Liver (tissue), 9 donors: Measurements from ENCODE around the gene ACSL3. TPM values are rescaled to one million over a fixed set of nuclear protein-coding genes. Genes with fewer than 3 reads are reported as not detected.

Experiments
- DNase-seq: peaks from one replicate; pipeline ENCODE4 v3.0.0-alpha.2; 2017; ENCODE audit warnings: low spot score
- H3K27ac ChIP-seq, 2 donors: one replicate each; pipeline ENCODE4 v1.7.0; 2013; ENCODE audit warnings: inconsistent platforms in 2 of 2, low read length in 2 of 2, control low read depth in 1 of 2, low read depth in 1 of 2, mild to moderate bottlenecking in 1 of 2
- H3K27me3 ChIP-seq, 4 donors: one replicate each; pipeline versions ENCODE4 v1.6.1 to v1.7.0; 2013; ENCODE audit warnings: low read length in 3 of 4, inconsistent platforms in 1 of 4, mild to moderate bottlenecking in 1 of 4, moderate library complexity in 1 of 4; ENCODE audit not compliant: control insufficient read depth in 4 of 4, insufficient read depth in 4 of 4
- H3K36me3 ChIP-seq, 4 donors: one replicate each; pipeline versions ENCODE4 v1.6.1 to v1.7.0; 2013; ENCODE audit warnings: low read length in 3 of 4, mild to moderate bottlenecking in 3 of 4, low read depth in 1 of 4, moderate library complexity in 1 of 4; ENCODE audit not compliant: control insufficient read depth in 4 of 4, insufficient read depth in 3 of 4
- H3K4me1 ChIP-seq, 4 donors: one replicate each; pipeline versions ENCODE4 v1.6.1 to v1.7.0; 2013; ENCODE audit warnings: low read length in 3 of 4, mild to moderate bottlenecking in 3 of 4, moderate library complexity in 1 of 4; ENCODE audit not compliant: control insufficient read depth in 4 of 4, insufficient read depth in 4 of 4
- H3K4me3 ChIP-seq, 3 donors: one replicate each; pipeline versions ENCODE4 v1.6.1 to v1.7.0; 2013; ENCODE audit warnings: low read length in 3 of 3, control low read depth in 1 of 3, low read depth in 1 of 3, mild to moderate bottlenecking in 1 of 3
- H3K9ac ChIP-seq, 2 donors: one replicate each; pipeline ENCODE4 v1.7.0; 2013; ENCODE audit warnings: low read length in 2 of 2, mild to moderate bottlenecking in 2 of 2, moderate library complexity in 2 of 2, control low read depth in 1 of 2, low read depth in 1 of 2
- H3K9me3 ChIP-seq, 4 donors: one replicate each; pipeline versions ENCODE4 v1.6.1 to v1.7.0; 2013; ENCODE audit warnings: low read length in 3 of 4; ENCODE audit not compliant: control insufficient read depth in 4 of 4
- ATF3 ChIP-seq: IDR thresholded peaks from 2 replicates; pipeline ENCODE4 v1.6.1; 2016; ENCODE audit warnings: antibody characterized with exemption
- CTCF ChIP-seq: fragments of 150-350 bp; IDR thresholded peaks from 2 replicates; pipeline ENCODE4 v1.5.1; 2017; ENCODE audit warnings: improper control_type of control experiment, low read depth, low read length; ENCODE audit not compliant: missing input control
- EGR1 ChIP-seq, 2 donors: IDR thresholded peaks; 2 replicates each; pipeline ENCODE4 v1.6.1; 2016 to 2018; ENCODE audit warnings: antibody characterized with exemption in 2 of 2, low read depth in 2 of 2
- FOXA1 ChIP-seq: IDR thresholded peaks from 2 replicates; pipeline ENCODE4 v1.6.1; 2016; ENCODE audit warnings: antibody characterized with exemption
- FOXA2 ChIP-seq: IDR thresholded peaks from 2 replicates; pipeline ENCODE4 v1.6.1; 2016; ENCODE audit warnings: antibody characterized with exemption
- GABPA ChIP-seq, 2 donors: IDR thresholded peaks in 1 of 2; conservative IDR thresholded peaks in 1 of 2; 2 replicates each; pipeline ENCODE4 v1.6.1; 2016; ENCODE audit warnings: antibody characterized with exemption in 2 of 2, mild to moderate bottlenecking in 1 of 2, moderate library complexity in 1 of 2
- HNF4A ChIP-seq, 2 donors: conservative IDR thresholded peaks; 2 replicates each; pipeline ENCODE4 v1.6.1; 2016; ENCODE audit warnings: antibody characterized with exemption in 2 of 2, mild to moderate bottlenecking in 2 of 2
- HNF4G ChIP-seq: IDR thresholded peaks from 2 replicates; pipeline ENCODE4 v1.6.1; 2016; ENCODE audit warnings: antibody characterized with exemption
- JUND ChIP-seq, 2 donors: IDR thresholded peaks; 2 replicates each; pipeline ENCODE4 v1.6.1; 2016; ENCODE audit warnings: antibody characterized with exemption in 2 of 2
- NR2F2 ChIP-seq: IDR thresholded peaks from 2 replicates; pipeline ENCODE4 v1.6.1; 2016; ENCODE audit warnings: antibody characterized with exemption
- RAD21 ChIP-seq, 2 donors: IDR thresholded peaks; 2 replicates each; pipeline ENCODE4 v1.6.1; 2016; ENCODE audit warnings: antibody characterized with exemption in 2 of 2, mild to moderate bottlenecking in 2 of 2
- REST ChIP-seq: IDR thresholded peaks from 2 replicates; pipeline ENCODE4 v1.6.1; 2016; ENCODE audit warnings: antibody characterized with exemption, mild to moderate bottlenecking
- RXRA ChIP-seq, 2 donors: IDR thresholded peaks; 2 replicates each; pipeline ENCODE4 v1.6.1; 2017 to 2018; ENCODE audit warnings: antibody characterized with exemption in 2 of 2, mild to moderate bottlenecking in 1 of 2
- SP1 ChIP-seq: IDR thresholded peaks from 2 replicates; pipeline ENCODE4 v1.6.1; 2018; ENCODE audit warnings: antibody characterized with exemption, mild to moderate bottlenecking
- TAF1 ChIP-seq: conservative IDR thresholded peaks from 2 replicates; pipeline ENCODE4 v1.6.1; 2016; ENCODE audit warnings: antibody characterized with exemption, mild to moderate bottlenecking
- YY1 ChIP-seq: IDR thresholded peaks from 2 replicates; pipeline ENCODE4 v1.6.1; 2016; ENCODE audit warnings: antibody characterized with exemption, mild to moderate bottlenecking
- WGBS: extraction: QIAGEN DNeasy Blood & Tissue Kit; methylation state at CpG from one replicate; pipeline ENCODE4 v1.1.7; 2013; 5-methylcytosine and 5-hydroxymethylcytosine counted together
- polyA plus RNA-seq, 2 donors: library from polyadenylated mRNA; stranded (reverse) in 1 of 2; unstranded in 1 of 2; fragments of 200-250 nt in 1 of 2; fragments of >200 nt in 1 of 2; fragmentation: Nextera tagmentation in 1 of 2; extraction: Ambion mirVana in 1 of 2; gene quantifications; one replicate each; pipeline versions ENCODE4 v1.2.1 to v1.2.3, GENCODE V29; 2013 to 2015
- total RNA-seq, 2 donors: library from RNA; depleted of rRNA; stranded (reverse); fragments of >200 nt; gene quantifications; one replicate each; pipeline ENCODE4 v1.2.3, GENCODE V29; 2014
- TF ChIP-seq, protein P1 (sequence below): IDR thresholded peaks from 2 replicates; pipeline ENCODE4 v1.6.1; 2016; ENCODE audit warnings: antibody characterized with exemption
- TF ChIP-seq, protein P2 (sequence below): IDR thresholded peaks from 2 replicates; pipeline ENCODE4 v1.6.1; 2016; ENCODE audit warnings: antibody characterized with exemption
- donor health status: healthy.
- donor health status: healthy.
- donor health status: healthy.
- donor health status: healthy.
- donor health status: healthy.

Gene ACSL3
- total and polyA plus RNA-seq, 4 donors, result 22.2 to 66.6 (median 43.3) TPM

- no peaks in the 10 kb centered on the region for H3K36me3 ChIP-seq
- no peaks in the 10 kb centered on the region for H3K9me3 ChIP-seq
- no peak overlapping the region for H3K27ac ChIP-seq
- H3K4me3 ChIP-seq, result no peak overlapping the region
- TF ChIP-seq EGR1 (IDR thresholded peaks at IDR 0.05; ENCODE audit: low read depth in 2 of 2), result no peak
- TF ChIP-seq CTCF, result no peak
- TF ChIP-seq HNF4A (conservative IDR thresholded peaks at IDR 0.05), result no peak
- no peak for TF ChIP-seq HNF4G
- no peak for TF ChIP-seq FOXA2
- no peak for TF ChIP-seq FOXA1
- no peak for TF ChIP-seq YY1
- no peak overlapping the region for H3K9ac ChIP-seq
- DNase-seq, result no peak
- H3K4me1 ChIP-seq, result peaks cover 0 to 2% (median 0%) of the 10 kb centered on the region in 4 donors
- H3K27me3 ChIP-seq, result no peaks in the 10 kb centered on the region
- WGBS, result 98% methylated on average over 1 of the region's 1 CpG
Observed at GRCh38 chr2:222811828-222812227, 49.0 kb upstream of the ACSL3 start.

DNA sequence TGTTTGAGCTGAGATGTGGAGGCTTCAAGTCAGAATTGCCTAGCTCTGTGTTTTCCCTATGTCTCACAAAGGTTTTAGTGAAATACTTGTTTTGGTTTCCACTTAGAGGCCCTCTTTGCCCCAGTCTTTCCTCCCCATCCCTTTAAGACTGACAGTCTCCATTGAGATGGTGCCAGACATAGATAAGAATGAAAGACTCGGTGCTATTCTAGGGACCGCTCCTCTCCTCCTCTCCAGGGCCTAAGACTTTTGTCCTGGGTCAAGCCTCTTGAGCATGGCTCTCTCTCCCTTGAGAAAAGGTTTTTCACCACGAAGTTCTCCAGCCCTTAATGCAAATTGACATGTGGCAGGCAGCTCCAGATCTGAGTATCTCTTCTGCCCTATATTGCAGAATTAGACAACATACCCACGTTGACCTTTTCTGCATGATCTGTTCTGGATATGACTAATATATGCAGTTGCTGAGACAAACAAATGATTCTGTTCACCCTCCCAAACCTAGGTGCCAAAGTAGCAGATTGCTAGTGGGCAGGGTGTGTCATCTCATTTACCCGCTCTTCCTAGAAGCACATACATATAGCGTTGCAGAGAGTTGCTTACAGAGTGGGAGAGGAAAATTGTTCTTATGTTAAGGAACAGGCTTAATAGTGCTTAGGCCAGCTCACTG is 47.5 kb upstream of the ACSL3 start:
- TF ChIP-seq, protein P1, sequence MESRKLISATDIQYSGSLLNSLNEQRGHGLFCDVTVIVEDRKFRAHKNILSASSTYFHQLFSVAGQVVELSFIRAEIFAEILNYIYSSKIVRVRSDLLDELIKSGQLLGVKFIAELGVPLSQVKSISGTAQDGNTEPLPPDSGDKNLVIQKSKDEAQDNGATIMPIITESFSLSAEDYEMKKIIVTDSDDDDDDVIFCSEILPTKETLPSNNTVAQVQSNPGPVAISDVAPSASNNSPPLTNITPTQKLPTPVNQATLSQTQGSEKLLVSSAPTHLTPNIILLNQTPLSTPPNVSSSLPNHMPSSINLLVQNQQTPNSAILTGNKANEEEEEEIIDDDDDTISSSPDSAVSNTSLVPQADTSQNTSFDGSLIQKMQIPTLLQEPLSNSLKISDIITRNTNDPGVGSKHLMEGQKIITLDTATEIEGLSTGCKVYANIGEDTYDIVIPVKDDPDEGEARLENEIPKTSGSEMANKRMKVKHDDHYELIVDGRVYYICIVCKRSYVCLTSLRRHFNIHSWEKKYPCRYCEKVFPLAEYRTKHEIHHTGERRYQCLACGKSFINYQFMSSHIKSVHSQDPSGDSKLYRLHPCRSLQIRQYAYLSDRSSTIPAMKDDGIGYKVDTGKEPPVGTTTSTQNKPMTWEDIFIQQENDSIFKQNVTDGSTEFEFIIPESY, result no peak
- TF ChIP-seq JUND (IDR thresholded peaks at IDR 0.05) (no peak), HNF4G (no peak), SP1 (no peak), TAF1 (no peak), RXRA (IDR thresholded peaks at IDR 0.05) (no peak), REST (no peak), YY1 (no peak), ATF3 (no peak), EGR1 (IDR thresholded peaks at IDR 0.05; ENCODE audit: low read depth in 2 of 2) (no peak), FOXA1 (no peak), RAD21 (IDR thresholded peaks at IDR 0.05) (no peak), HNF4A (conservative IDR thresholded peaks at IDR 0.05) (no peak), GABPA (IDR thresholded peaks at IDR 0.05 in 1 of 2, conservative IDR thresholded peaks at IDR 0.05 in 1 of 2) (no peak), FOXA2 (no peak), CTCF (no peak), NR2F2 (no peak)
- TF ChIP-seq, protein P2, sequence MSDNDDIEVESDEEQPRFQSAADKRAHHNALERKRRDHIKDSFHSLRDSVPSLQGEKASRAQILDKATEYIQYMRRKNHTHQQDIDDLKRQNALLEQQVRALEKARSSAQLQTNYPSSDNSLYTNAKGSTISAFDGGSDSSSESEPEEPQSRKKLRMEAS, result no peak
- peaks cover 0 to 2% (median 0%) of the 10 kb centered on the region in 4 donors for H3K4me1 ChIP-seq
- no peak overlapping the region for H3K9ac ChIP-seq
- H3K9me3 ChIP-seq, result no peaks in the 10 kb centered on the region
- no peaks in the 10 kb centered on the region for H3K36me3 ChIP-seq
- H3K27ac ChIP-seq, result no peak overlapping the region
- no peak overlapping the region for H3K4me3 ChIP-seq
- DNase-seq, result no peak
- WGBS, result 75% methylated on average over 6 of the region's 6 CpGs
- no peaks in the 10 kb centered on the region for H3K27me3 ChIP-seq
